NCI-H1694 treated with DMSO at 0.1 percent for 48 hours (cell line): ENCODE data around the gene TTC21A.

ENCODE experiments used
- DNase-seq: peaks from one replicate; lab custom pipeline; 2025; lab: John Stamatoyannopoulos, UW

TTC21A gene

DNA sequence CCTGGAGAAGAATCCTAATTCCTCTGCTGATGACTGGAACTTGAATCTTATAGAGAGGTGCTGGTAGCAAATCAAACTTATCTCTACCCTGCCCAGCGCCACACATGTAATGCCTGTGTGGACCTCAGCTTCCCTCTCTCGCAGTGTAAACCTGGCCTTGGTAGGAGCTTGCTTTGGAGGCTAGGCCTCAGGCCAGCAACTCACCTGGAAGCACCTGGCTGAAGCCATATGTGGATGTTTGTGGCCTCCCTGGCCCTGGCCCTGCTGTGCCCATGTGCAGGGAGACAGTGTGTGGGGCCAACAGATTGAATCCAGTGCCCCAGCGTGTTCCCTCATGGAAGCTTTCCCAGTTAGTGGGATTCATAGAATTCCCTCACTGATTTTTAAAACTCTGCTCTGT, 8.4 kb downstream of the TTC21A start:
- DNase-seq = no peak

DNA sequence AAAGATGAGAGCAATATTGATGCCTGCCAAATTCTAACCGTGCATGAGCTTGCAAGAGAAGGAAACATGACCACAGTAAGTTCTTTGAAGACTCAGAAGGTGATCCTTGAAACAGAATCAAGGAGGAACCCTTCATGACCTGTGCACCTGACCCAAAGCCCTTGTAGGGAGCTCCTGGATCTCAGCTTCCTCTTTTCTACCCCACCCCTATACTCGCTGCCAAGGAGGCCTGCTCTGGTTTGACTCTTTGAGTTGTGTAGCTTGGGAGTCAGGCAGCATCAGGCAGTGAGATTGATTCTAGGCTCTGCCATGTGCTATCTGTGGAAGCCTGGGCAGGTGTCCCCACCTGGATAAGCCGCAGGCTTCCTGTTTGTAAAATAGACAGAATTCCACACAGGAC, 10.6 kb downstream of the TTC21A start:
- DNase-seq = no peak

DNA sequence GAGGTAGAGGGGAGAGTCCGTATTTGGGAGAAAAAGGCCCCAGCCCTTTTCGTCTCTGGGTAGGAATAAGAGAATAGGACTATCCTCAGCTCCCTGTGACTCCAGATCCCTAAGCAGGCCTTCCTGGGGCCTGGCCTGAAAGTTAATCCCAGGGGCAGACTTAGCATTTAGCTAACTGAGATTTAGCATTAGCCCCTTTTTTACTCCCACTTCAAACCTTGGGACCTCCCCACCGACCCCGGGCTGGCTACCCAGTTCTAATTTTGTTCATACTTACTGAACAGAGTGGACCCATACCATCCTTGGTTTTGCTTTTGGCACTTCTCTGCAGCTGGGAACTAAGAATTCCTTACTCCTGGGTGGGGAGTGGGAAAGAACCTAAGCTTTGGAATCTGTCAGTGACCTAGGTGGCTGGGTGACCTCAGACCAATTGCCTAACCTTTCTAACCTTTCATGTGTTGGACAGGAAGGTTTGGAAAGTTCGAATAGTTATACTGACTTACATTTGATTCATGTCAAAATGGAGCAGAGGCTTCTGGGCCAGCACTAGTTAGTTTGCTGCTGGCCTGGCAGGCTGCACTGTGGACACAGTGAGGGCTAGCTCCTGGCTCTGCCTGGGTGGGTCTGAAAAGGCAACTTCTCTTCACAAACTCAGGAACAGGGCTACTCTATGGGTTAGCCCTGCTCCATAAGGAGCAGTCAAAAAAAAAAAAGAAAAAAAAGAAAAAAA, 11.6 kb downstream of the TTC21A start:
- no peak for DNase-seq

DNA sequence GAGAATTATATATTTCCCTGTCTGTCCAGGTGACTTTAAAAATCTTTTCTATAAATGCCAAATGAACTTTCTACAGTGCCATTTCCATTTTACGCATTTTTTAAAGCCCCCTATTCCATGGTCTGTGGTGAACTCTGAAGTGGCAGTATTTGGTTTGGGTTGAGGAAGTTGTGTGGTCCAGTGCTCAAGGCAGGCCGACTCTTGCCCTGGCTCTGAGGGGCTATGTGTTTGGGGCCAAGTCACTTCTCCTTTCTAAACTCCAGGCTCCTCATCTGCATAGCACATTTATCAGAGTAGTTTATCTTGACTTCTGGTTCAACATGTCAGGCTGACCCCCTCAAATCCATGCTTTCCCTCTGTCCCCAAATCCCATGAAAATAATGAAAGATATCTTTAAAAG, 14.1 kb downstream of the TTC21A start:
- no peak for DNase-seq

DNA sequence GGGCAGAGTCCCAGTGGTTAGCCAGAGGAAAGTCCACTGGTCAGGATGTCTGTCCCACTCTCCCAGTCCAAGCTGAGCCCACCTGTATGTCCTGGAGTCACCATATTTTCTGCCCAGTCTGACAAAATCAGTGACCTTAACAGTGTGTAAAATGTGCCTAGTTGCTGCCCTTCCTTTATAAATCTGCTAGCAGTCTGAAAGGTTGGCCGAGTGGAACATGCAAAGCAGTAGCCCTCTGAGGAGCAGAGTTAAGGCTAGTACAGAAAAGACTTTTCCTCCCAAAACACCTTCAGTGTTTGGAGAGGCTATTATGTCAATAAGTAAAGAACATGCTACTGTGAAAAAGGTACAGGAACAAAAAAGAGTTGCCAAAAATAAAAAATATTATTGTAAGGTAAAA, 15.3 kb downstream of the TTC21A start:
- DNase-seq = no peak

DNA sequence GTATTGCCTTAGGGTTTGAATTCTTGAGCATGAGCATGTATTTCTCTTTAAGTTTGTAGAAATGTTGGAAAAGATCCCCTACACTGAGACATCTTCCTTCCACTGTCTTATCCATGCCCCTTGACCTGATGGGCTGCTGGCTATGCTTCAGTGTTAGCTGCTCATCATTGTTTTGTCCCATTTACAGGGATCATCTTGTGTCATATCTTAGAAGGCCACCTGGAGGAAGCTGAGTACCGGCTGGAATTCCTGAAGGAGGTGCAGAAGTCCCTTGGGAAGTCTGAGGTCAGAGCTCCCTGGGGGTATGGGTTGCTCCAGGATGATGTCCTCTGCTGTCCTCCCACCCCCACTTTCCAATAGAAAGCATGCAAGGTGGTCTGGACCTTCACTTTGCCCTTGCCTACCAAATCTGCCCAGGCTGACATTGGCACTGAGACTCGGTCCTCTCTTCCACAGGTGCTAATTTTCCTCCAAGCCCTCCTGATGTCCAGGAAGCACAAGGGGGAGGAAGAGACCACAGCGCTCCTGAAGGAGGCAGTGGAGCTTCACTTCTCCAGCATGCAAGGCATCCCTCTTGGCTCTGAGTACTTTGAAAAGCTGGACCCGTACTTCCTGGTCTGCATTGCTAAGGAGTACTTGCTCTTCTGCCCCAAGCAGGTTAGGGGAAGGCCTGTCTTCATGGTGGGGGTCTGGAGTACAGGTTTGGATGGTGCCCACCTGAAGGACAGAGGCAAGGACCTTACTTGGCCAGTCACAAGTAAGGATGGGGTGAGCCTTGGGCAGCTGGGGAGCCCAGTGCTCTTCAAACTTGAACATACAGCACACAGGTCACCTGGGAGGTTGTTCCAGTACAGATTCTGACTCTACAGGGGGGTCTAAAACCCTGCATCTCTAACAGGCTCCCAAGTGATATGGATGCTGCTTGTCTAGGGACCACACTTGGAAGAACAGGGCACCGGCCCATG, 17.7 kb downstream of the TTC21A start:
- no peak for DNase-seq

DNA sequence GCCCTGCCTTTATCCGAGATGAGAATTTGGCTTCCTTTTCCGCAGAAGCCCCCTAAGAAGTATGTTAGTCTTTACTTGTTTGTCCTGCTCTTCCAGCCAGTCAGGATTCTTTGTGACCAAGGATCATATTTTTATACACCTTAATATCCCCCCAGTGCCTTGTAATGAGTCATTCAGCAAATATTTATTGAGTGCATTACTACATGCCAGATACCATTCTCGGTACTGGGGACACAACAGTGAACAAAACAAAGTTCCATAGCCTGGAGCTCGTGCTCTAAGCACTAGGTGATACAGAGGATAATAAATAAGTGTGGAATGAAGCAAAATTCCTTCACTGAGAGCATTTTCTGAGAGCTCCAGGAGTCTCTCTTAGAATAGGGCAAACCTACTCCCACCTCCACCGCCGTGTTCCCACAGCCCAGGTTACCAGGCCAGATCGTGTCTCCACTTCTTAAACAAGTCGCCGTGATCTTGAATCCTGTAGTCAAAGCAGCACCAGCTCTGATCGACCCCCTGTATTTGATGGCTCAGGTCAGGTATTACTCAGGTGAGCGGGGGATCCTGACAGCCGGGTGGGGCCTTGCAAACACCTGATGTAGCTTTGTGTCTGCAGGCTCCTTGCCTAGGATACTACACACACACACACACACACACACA, 18.5 kb downstream of the TTC21A start:
- DNase-seq = no peak

DNA sequence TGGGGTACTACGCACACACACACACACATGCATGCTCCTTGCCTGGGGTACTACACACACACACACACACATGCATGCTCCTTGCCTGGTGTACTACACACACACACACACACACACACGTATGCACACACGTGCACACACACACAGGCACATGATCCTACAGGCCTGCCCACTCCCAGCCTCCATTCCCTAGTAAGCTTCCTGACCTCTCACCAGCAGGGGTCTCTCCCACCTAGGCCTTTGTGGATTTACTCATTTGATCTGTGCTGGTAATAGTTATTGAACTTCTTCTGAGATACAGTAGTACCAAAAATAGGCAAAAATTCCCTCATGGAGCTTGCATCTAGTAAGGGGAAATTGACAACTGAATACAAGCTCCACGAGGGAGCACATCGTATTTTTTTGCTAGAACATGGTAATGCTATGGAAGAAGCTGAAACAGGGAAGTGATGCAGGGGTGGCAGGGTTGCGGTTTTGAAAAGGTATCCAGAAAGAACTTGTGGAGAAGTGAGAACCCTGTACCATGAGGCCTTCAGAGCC, 19.1 kb downstream of the TTC21A start:
- DNase-seq = no peak

DNA sequence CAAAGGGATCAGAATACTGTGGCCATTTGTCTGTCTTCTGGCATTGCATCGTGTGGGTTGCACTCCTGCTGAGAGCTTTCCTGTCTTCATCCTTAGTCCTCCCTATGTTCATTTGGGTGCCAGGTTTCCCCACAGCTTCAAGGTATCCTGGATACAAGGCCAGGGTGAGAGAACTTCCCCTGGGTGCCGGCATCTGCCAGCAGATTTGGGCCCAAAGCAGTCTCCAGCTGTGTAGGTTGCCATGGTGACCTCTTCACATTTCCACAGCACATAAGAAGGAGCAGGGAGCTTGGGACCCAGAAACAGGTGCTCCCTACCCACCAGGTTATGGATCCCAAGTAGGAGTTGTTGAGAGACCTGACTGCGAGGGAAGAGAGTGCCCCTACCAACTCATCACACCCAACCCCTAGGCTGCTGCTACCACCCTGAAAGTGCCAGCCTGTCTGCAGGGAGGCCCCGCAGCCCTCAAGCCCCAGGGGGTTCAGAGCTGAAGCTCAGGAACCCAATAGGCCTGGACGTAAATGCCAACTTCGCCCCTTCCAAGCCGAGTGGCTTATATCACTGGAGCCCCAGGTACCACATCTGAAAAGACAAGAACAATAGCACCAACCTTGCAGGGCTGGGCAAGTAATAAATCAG, 19.9 kb downstream of the TTC21A start:
- no peak for DNase-seq

DNA sequence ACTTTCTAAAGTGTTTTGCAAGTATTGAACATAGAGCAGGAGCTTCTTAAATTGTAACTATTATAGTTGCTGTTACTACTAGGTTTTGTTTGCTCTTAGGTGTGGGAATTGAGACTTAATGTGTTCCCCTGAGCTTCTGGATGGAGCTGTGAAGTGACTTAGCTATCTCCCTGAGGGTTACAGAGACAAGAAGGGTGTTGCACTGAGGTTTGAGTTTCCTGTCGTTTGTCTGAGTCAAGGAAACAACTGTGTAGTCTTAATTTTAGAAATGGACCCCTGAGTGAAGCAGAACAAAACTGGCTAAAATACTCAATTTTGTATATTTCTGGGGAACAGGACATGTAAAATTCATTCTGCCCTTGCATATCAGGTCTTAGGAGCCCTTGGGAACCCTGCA, 20.4 kb downstream of the TTC21A start:
- DNase-seq = no peak

DNA sequence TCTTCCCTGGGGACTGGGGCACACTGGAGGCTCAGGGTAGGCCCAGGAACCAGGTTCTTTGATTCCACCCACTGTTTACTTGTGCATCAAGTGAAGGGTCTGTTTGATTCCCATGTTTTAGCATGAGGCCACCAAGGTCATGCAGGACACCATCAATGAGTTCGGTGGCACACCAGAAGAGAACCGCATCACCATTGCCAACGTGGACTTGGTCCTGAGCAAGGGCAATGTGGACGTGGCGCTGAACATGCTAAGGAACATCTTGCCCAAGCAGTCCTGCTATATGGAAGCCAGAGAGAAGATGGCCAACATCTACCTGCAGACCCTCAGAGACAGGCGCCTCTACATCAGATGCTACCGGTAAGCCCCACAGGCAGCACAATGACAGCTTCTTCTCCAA, 21.5 kb downstream of the TTC21A start:
- DNase-seq = no peak

DNA sequence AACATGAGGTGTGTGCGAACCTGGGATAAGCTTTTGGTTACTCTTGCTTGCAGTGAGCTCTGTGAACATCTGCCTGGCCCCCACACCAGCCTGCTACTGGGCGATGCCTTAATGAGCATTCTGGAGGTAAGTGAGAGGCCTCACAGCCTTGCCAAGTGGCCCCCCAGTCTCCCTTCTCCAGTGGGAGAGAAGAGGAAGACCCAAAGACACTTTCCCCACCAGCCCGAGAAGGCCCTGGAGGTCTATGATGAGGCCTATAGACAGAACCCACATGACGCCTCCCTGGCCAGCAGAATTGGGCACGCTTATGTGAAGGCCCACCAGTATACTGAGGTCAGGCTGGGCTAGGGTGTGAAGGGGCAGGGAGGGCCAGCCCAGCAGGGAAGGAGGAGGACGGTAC, 22.5 kb downstream of the TTC21A start:
- no peak for DNase-seq

DNA sequence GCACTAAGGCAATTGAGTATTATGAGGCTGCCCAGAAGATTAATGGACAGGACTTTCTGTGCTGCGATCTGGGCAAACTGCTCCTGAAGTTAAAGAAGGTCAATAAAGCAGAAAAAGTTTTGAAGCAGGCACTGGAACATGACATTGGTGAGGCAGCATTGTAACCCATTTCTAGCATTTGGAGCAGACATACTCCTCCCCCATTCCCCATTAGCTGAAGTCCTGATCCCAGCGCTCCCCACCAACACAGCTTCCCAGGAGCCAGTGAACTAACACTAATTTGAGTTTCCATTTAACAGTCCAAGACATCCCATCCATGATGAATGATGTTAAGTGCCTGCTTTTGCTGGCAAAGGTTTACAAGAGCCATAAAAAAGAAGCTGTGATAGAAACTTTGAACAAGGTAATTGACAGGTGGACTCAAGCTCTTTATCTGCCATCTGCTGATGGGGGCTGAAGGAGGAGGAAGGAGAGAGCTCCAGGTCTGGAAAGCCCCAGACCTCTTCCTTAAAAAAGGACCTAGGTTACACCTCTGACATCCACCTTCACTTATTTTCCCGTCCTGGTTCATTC, 23.3 kb downstream of the TTC21A start:
- no peak for DNase-seq

DNA sequence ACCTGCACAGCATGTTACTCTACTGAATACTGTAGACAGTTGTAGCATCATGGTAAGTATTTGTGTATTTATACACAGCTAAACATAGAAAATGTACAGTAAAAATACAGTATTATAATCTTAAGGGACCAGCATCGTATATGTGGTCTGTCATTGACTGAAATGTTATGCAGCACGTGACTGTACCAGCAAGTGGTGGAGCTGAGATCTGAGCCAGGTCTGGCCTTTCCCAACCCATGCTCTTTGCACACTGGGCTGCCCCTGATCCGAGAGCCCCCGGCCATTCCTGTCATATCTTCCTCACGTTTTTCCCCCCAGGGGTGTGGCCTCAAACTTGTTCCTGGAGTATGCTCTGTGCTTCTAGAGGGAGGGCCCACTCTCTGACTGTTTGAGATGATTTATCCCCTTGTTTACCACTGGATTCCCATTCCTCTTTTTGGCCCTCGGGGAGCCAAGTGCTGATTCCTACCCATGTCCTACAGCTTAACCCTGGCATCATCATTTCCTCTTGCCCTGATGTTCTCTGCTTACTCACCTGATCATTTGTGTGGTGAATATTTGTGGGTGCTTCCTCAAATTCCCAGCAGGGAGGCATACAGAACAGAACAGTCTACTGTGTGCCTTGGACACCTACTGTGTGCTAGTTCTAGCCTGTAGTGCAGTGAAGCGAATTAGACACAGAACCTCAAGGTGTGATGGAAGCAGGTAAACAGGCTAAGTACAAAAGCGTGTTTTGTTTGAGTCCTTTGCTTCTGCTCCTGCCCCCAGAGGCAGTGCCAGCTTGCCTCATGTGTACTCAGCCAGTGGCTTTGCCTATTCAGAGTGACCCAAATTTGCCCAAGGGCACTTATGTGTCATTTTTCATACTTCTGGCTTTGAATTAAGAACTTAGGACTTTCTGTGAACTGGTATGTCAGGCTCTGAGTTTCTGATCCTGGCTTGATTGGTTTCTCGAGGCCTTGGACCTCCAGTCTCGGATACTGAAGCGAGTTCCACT, 24.9 kb downstream of the TTC21A start:
- DNase-seq = no peak

DNA sequence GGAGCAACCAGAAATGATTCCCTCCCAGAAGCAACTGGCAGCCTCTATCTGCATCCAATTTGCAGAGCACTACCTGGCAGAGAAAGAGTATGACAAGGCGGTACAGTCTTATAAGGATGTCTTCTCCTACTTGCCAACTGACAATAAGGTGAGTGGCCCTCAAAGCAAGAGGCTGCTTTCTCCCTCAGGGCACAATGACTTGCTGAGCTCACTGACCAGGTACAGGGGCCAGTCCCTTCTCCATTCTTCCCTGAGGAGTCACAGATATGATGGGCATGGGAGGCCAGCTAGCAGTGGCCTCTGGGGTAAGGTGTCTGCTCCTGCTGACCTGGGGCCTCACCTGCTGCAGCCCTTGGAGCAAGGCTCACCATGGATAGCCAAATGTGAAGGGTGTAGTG, 25.6 kb downstream of the TTC21A start:
- no peak for DNase-seq

DNA sequence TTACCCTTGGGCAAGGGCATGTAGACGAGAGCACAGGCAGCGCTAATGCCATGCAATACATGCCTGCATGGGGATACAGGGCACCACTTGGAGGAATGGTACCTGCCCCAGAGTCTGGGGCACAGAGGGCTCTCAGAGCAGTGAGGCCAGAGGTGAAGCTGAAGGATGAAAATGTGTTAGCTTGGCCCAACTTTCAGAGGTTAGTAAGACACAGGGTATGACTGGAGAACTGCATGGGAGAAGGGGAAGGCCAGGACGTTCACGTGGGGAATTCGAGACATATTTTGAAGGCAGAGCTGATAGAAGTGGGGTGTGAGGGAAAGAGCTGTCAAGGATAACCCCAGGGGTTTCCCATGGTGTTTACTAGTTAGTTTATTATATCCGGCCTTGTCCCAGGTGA, 26.3 kb downstream of the TTC21A start:
- DNase-seq = no peak

DNA sequence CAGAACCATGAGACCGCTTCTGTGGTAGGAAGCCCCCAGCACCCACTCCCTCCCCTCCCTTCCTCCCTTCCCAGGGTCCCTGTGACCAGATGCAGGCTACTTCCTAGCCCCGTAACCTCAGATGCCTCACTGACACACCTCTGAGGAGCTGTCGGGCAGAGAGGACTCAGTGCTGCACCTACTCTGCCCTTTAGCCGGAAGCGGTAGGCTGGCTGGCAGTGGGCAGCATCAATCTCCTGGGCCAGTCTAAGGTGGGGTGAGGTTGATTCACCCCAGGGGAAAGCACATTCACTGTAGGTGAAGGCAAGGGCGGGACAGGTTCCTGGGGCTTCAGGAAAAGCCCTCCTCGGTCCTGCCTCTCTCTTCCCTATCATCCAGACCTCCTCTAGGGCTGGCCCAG, 26.8 kb downstream of the TTC21A start:
- no peak for DNase-seq

DNA sequence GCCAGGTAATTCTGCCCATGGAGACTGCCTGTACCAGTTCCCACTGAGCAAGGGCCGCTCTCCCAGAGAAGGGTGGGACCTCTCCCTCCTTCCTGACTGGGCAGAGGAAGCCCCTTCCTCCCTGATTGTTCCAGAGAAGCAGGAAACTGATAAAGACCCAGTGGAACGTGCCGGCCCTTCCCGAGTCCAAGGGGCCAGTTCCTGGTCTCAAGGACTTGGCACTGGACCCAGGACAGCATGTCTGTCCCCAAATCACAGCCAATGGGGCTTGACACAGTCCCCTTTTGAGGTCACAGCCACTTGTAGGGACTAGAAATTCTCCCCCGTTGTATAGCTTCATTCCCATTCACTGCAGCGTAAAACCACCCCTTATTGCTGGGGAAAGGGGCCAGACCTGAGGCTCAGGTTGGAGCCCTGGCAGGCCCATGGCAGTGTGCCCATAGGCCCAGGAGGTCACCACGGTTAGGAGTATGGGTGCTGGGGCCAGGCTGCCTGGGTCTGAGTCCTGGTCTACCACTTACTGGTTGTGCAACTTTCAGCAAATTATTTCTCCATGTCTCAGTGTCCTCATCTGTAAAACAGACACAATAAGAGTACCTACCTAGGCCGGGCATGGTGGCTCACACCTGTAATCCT, 27.8 kb downstream of the TTC21A start:
- no peak for DNase-seq

DNA sequence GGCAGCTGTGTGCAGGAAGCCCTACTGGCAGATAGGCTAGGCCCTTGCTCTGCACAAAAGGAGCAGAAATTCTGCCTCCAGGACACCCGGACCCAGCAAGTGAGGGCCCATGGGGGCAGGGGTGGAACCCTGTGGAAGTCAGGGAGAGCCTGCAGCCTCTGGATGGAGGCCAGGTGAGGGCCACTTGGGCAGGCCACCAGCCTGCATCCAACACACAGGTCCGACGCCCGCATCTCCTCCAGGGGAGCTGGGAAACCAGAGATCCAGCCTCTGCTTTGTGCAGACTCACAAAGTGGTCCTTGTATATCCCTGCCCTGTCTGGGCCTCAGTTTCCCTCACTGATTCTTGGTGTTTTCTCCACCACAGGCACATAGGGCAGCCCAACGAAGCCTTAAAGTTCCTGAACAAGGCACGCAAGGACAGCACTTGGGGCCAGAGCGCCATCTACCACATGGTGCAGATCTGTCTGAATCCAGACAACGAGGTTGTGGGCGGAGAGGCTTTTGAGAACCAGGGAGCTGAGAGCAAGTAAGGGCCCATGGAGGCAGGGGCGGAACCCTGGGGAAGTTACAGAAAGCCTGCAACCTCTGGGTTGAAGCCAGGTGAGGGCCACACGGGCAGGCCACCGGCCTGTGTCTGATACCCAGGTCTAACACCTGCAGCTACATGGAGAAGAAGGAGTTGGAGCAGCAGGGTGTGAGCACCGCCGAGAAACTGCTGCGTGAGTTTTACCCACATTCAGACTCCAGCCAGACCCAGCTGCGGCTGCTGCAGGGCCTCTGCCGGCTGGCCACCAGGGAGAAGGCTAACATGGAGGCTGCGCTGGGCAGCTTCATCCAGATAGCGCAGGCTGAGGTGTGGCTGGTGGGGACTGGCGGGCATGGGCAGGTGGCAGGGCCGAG, 29.3 kb downstream of the TTC21A start:
- no peak for DNase-seq
